NK-92 treated with Interleukin-12 subunit alpha and Interleukin-12 subunit beta, amount 100 ng/mL, for 24 hours (cell line): ENCODE results near the gene ZNF804B.

Source experiments
- DNase-seq: peaks from one replicate; lab custom pipeline; 2025; lab: John Stamatoyannopoulos, UW

Gene ZNF804B

DNA sequence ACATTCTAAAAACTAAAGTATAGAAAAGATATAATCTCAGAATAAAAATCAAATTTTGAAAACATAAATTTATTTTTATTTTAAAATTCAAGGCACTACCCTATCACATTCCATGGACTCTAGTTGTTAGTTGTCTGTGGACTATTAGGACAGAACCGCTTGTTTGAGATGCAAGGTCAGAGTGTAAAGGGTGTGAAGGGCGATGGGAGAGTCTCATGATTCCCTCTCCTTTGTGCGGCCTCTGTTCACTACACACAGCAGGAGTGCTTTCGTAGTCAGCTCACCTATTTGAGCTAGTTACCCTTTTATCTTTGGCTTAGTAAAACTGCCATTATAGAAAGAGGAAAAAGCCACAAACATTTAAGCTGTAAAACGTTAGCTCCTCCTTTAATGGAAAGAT lies 225.8 kb downstream of the ZNF804B start:
- DNase-seq, result no peak

DNA sequence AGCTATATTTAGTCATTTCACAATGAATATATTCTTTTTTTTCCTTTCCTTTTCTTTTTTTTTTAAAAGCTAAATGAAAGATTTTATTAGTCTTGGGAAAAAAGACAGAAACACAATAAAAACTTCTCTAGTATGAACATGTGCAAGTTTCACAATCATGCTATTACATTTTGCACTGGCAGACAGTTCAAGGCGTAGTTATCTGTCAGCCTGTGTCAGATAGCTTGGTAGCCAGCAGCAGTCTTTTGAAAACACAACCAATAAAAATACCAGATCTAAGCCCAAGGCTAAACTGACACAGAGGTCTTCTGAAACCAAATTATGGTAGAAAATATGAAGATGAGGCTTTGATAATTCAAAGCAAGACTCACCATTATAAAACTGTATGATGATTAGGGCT lies 241.8 kb downstream of the ZNF804B start:
- DNase-seq, result no peak

DNA sequence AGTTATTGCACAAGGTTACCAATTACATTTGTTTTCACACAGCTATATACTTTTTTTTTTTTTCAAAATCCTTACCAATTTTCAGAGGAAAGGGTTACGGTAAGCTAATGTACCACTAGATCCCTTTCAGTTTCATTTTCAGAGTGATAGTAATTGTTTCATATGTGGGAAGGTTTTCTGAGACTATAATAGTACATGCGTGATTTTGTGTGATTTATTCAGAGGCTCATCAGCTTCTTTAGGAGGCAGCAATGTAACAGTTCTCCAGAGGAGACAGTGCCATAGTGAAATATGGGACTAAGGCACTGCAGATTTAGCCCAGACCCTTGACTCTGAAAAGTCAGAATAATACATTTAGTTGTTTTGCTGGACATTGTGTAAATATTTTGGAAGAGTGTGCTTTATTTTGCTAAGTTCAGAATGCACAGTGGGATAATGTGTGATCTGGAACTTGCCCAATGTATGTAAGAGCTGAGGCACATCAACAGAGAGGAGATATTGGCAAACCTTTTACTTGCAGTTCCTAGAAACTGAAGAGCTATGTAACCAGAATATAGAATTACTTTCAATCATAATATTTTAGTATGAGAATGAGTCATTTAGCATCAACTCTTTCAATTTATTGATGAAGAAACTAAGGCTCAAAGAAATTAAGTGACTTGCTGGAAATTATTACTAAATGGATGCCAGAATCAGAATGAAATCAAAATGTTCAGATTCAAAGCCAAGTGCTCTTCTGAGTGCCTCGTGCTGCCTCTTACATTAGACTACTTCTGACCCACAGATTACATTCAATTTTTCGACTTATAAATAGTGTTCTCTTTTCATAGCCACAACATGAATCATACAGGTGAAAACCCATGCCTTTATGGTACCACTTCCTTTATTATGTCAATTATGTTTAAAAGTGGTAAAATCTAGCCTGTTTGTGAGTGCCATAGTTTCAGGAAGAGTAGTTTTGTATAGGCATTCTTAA lies 243.8 kb downstream of the ZNF804B start:
- DNase-seq, result no peak

DNA sequence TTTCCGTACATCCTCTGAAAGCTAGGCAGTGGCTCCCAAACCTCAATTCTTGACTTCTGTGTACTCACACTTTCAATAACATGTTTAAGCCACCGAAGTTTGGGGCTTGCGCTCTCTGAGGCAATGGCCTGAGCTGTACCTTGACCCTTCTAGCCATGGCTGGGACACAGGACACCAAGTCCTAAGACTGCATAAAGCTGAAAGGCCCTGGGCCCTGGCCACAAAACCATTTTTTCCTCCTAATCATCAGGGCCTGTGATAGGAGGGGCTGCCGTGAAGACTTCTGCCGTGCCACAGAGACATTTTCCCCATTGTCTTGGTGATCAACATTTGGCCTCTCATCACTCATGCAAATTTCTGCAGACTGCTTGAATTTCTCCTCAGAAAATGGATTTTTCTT lies 252.5 kb downstream of the ZNF804B start:
- DNase-seq, result no peak

DNA sequence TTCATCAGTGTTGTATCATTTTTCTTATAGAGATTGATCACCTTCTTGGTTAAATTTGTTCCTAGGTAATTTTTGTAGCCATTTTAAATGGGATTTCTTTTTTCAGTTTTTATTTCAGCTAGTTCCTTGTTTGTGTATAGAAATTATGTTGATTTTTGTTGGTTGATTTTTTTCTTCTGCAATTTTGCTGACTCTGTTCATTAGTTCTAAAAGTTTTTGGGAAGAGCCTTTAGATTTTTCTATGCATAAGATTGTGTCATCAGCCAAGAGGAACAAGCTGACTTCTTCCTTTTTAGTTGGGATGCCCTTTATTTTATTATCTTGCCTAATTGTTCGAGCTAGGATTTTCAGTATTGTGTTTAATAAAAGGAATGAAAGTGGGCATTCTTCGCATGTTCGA lies 258.2 kb downstream of the ZNF804B start:
- no peak for DNase-seq

DNA sequence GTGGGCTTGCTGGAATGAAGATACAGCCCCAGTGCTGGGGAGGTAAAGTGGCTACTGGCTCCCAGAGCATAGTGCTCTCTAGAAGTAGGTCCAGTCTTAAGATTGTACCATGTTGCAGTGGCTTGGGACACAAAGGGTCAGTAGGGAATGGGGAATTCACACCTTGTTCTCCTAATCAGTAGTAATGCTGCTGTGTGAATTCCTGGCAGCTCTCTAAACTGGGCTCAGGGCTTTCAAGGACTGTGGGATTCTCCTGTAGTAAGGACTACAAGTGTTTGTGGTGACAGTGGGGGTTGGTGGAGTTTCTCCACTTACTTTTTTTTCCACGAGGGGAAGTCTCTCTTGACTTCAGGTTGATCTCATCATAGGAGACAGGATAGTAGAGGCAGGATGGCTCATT lies 262.2 kb downstream of the ZNF804B start:
- DNase-seq, result no peak

DNA sequence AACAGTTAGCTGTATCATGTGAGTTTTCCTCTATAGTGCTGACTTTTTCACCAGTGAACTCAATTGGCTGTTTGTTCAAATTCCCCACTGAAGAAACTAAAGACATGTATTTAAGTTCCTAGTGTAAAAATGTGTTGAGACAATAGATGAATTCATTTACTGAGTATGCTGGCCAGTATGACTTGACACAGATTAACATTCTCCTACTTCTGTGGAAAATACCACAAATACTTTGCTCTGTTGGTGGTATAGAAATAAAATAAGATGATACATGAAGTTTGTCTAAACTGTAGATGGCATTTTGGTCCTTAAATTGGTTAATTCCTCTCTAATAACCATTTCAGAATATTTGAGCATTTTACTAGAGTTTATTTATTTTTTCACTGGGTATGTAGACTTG lies 263.7 kb downstream of the ZNF804B start:
- no peak for DNase-seq

DNA sequence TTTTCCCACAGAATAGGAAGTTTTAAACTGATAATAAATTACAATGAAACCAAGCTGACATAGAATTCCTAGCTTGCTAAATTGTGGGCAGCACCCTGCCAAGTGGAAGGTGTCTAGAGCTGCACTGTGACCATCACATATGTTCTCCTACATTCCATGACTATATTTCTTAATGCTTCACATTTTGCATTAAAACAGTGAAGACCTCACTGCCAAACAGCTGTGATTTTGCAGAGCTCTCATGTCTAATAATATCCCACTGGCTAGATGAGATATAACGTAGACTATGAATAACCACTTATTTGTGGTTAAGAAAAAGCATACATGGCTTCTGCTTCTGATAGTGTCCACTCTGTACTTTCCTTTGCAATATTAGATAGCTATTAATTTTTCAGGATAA lies 264.4 kb downstream of the ZNF804B start:
- no peak for DNase-seq

DNA sequence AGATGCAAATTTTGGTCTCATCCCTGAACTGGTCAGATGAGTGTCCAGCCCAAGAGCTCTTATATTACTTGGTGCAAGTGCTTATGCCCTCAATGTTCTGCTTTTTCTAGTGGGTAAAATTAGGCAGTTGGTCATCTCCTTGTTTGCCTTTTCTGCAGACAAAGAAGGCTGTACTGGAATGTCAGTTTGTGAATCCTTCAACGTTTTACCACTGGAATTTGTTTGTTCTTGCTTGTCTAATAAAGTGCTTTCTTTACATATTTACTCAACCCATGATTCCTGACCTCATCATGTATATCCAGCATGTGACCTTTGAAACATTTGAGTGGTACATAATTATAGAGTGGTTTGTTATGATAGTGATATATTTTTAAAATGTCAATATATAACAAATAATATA lies 268.3 kb downstream of the ZNF804B start:
- DNase-seq, result no peak

DNA sequence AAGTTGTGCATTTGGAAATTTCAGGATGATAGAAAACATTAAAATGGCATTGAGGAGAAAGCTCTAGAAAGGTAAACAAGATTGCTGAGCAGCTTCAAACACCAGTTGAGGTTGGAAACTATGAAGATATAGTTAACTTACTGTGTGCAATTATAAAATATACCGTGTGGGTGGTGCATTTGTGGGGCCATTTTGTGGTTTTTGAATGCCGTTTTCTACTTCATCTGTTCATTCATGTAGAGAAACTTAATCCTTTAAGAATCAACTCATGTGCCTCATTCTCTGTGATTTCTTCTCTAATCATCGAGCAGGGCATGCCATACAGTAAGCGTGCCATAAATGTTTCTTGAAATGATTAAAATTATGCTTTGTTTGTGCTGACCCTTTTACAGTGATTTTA lies 268.8 kb downstream of the ZNF804B start:
- DNase-seq, result no peak

DNA sequence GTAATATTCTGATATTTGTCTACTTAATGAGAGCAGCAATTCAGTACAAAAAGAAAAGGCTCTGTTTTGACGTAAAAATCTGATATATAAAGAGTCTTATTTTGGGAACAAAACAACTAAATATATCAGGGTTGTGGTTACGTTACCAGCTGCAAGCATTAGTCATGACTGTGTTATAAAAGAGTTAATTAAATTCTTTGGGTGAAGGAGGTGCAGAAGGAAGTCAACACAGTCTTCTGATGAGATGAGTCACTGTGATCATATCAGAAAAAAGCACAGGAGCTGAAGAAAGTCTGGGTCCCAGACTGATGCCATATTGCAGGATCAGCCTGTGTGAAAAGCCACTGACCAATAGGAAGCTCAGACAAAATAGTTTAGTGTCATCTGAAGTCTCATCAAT lies 270.4 kb downstream of the ZNF804B start:
- DNase-seq, result no peak

DNA sequence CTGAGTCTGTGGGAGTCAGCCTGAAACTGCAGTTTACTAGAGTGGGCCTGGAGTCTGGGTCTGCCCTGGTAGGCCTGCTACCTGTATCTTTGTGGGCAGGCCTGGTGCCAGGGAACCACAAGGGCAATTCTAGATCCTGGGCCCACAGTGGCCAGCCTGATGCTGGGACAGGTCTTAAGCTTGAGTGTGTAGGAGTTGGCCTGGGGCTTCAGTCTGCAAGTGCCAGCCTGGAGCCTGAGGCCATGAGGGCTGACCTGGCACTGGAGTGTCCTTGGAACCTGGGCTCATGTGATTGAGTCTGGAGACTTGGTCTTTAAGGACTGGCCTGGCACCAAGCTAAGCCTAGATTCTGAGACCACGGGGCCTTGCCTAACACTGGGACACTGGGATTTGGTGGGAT lies 281.7 kb downstream of the ZNF804B start:
- no peak for DNase-seq

DNA sequence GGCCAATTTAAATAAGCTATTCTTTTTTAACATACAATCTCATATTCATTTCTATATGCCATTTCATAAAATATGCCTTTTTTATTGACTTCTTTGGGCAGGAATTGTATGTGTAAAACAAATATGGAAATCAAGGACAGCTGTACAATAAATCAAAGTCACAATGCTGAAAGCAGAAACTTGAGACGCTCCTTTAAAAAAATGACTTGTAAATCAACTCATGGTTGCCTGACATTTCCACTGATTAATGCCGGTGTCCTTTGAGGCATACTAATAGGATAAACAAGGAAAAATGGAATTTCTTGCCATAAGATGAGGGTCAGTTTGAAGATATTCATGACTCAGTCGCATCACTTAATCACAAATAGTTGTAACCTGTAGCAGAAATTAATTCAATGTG lies 283.4 kb downstream of the ZNF804B start:
- no peak for DNase-seq

DNA sequence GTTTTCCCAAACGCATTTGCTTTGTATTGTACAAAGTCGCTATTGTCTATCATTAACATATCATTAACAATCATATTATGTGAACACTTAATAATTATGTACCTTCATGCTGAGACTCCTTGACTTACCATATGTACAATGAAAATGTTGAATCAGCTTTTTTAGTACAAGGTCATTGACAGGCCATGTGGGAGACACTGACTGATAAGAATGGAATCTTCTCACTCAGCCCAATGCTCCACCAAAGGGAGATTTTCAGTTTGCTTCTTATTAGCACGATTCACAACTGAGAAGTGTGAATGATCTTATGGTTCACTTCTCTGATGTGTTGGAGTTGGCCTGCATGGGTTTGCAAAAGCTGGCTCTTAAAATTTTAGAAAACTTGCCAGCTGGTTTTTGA lies 289.5 kb downstream of the ZNF804B start:
- DNase-seq, result no peak

DNA sequence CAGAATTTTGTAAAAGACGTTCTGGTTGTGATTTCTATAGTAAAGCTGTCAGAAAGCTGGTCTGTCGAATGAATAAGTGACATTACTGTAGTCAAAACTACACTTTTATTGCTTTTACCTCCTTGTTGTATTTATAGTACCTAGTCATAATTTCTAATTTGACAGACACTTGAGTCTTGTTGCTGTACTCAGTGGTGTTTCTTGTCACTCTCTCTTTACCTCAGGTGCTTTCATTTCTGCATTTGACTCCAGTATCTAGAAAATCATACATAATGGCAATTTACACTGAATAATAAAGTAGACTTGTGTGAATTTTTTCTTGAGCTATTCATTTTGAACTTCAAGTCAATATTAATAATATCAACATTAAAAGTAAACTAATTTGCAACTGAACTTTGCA lies 293.6 kb downstream of the ZNF804B start:
- no peak for DNase-seq

DNA sequence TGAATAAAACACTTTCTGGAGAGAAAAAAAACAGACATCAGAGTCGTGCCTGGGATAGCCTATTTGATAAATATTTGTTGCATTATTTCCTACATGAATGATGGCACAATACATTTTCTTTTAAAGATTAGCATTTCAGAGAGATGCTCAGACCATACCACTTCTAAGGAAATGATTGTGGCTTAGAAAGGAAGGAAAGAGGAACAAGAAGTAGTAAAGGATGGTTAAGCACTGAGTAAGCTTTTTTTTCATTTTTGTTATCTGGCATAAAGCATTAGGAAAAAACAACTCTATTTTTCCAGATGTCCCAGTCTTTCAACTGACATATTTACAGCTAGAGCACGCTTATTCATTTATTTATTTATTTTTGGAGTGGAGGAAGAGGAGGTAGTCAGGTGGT lies 294.9 kb downstream of the ZNF804B start:
- DNase-seq, result no peak

DNA sequence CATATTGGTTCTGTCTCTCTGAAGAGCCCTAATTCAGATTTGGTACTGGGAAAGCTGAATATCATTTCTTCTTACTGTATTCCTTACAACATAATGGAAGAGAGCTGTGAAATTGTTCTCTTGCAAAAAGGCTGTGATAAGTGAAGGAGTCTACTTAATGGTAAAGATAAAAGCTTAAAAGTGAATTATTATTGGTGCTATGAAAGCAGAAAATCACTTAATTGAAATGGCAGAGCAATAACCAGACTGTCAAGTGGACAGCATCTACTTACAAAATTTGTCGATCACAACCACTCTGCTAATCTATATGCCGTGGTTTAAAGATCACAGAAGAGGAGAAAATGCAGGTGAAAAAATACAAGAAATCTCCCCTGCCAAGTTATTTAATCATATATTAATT lies 300.7 kb downstream of the ZNF804B start:
- DNase-seq, result no peak

DNA sequence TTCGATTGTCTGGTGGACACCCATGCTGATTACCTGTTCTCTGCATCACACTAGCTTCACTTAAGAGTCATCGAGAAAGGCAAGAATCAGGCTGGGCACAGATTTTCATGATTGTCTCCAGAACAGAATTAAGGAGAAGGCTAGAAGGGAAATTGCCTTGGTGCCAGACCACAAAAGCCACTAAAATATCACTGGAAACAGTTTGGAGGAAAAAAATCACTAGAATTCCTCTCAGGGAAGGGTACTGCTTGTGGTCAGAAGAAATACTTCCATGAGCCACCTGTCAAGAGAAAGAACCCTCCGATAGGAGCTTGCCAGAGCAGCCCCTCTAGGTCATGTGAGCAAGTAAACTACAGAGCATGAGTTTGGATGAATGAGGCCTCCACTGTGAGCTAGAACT lies 305.3 kb downstream of the ZNF804B start:
- no peak for DNase-seq

DNA sequence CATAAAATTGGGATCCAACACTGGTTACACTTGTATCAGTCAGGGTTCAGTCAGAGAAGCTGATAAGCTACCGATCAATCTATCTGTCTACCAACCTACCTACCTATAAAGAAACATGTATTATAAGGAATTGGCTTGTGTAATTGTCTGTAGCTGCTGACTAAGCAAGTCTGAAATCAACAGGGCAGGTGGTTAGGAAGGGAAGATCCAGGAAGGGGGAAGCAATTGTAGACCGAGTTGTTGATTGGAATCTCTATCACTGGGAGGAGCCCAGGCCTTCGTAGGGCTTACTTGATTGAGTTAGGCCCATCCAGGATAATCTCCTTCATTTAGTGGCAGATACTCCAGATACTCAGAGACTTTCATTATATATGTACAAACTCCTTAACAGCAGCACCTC lies 307.5 kb downstream of the ZNF804B start:
- DNase-seq, result no peak

DNA sequence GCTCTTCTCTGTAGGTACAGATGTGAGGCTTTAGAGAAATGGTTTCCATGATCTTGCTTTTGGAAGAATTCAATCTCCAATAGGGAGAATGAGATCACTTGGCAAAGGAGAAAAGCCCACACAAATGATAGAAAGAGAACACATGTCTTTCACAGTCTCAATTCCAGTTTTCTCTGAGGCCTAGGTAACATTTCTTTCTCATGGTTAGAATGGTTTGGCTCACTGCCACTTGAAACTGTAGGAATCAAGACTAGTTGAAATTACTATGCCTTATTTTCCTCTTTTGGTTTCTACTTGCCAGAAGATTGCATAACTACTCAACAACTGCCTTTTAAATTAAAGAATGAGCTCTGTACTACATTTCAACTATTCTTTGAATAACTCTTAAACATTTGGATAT lies 312.6 kb downstream of the ZNF804B start:
- DNase-seq, result no peak

DNA sequence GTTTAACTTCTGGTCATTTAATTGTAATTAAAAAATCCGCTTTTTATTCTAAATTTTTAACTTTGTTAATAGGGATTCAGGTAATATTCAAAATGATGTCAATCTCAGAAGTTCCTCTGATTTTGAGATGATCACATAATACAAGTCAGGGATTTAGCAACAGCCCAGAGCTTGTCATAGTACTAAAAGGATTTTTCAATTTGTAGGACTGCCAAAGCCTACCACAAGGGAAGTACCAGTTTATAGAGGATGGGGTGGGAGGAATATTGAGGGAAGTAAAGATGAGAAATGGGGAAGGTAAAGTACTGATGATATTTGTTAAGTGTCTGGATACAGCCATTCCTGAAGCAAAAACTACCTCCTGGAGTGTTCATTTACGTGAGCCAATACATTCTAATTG lies 314.3 kb downstream of the ZNF804B start:
- no peak for DNase-seq

DNA sequence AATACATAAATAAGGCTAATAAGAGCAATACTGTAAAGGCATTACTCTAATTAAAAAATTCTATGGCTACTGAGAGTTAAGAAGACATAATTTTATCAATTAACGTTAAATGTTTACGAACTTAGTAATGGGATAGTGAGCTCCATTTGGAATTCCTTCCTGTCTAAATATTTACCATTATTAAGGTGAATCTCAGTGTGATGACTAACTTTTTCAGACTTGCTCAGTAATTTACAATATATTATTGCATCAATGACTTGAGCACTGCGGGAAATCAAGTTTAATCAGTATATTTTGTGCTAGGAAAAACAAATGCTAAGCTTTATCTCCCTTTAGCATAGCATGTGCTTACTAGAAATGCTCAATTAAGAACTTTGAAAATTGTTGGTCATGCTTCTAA lies 318.5 kb downstream of the ZNF804B start:
- no peak for DNase-seq

DNA sequence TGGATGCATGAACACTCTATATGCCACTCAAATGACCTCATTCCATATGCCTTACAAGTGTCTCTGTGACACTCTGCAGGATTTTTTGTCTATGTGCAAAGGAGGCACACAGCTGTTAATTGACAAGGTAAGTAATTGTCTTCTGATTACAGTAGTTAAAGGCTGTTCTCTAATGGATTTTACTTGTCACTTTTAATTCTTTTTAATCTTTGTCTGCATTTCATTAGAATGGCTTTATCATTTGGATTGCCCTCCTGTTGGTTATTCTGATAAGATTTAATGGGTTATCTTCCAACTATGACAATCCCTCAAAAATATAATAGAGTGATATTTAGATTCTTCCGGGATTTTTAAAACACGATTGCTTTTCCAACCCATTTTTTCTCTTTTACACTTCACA lies 326.1 kb downstream of the ZNF804B start:
- no peak for DNase-seq

DNA sequence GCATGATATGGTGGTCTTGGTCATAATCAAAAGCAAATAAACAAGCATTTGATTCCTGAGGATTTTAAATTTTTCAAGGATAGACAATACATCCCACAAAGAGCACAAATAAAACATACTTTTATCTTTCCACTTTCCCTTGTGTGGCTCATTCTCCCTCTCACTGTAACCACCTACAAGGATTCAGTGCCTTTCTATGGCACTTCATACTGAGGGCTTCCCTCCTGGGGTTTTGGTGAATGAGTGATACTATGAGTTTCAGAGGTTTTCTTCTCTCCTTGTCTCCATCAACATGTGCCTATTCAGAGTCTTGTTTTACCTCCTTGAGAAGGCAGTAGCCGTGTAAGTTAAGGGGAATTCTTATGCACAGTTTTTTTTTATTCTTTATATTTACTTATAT lies 332.1 kb downstream of the ZNF804B start:
- no peak for DNase-seq
